Measurements from ENCODE around the gene KRTAP10-2. TPM values are rescaled to one million over a fixed set of nuclear protein-coding genes. Genes with fewer than 3 reads are reported as not detected.

Gene KRTAP10-2
- total and polyA plus RNA-seq, 2 donors (not counting 1 experiment from before 2014, with no cell fraction given) = not detected

- no peak for TF ChIP-seq CTCF (conservative IDR thresholded peaks at IDR 0.05 in 1 of 2, IDR thresholded peaks at IDR 0.05 in 1 of 2; ENCODE audit: low read depth in 1 of 2, low read length in 2 of 2)
- TF ChIP-seq EZH2 (IDR thresholded peaks at IDR 0.05; ENCODE audit: low read length, missing control alignments) = no peak
- no peak for DNase-seq (ENCODE audit: low read depth in 2 of 2)
Observed at GRCh38 chr21:44509539-44509938, 41.8 kb downstream of the KRTAP10-2 start.

GRCh38 chr21:44508711-44509445 lies 42.4 kb downstream of the KRTAP10-2 start:
- no peaks in the 10 kb centered on the region for H3K79me2 ChIP-seq (ENCODE audit: control insufficient read depth, insufficient read depth, low read length)
- no peaks in the 10 kb centered on the region for H3K27me3 ChIP-seq (ENCODE audit: control insufficient read depth, insufficient read depth, low read length)
- DNase-seq (ENCODE audit: low read depth in 2 of 2) = no peak
- no peaks in the 10 kb centered on the region for H3K4me1 ChIP-seq (ENCODE audit: control insufficient read depth, extremely low read depth, insufficient read depth, low read length)
- H3K27ac ChIP-seq (ENCODE audit: insufficient read depth, low read length) = no peak overlapping the region
- H2AFZ ChIP-seq (ENCODE audit: low read length) = no peak overlapping the region
- TF ChIP-seq CTCF (conservative IDR thresholded peaks at IDR 0.05 in 1 of 2, IDR thresholded peaks at IDR 0.05 in 1 of 2; ENCODE audit: low read depth in 1 of 2, low read length in 2 of 2) = no peak
- H4K20me1 ChIP-seq (ENCODE audit: control insufficient read depth, extremely low read depth, insufficient read depth, low read length) = no peaks in the 10 kb centered on the region
- no peak overlapping the region for H3K4me2 ChIP-seq (ENCODE audit: extremely low read depth, insufficient read depth, low read length)
- no peak overlapping the region for H3K4me3 ChIP-seq (replicated peaks in 1 of 4; ENCODE audit: control extremely low read depth in 1 of 4, insufficient read depth in 1 of 4, low read depth in 3 of 4, low read length in 4 of 4)
- H3K9ac ChIP-seq (ENCODE audit: insufficient read depth, low read length) = no peak overlapping the region
- no peaks in the 10 kb centered on the region for H3K36me3 ChIP-seq (ENCODE audit: control insufficient read depth, insufficient read depth, low read length)
- no peaks in the 10 kb centered on the region for H3K9me3 ChIP-seq (ENCODE audit: control insufficient read depth, insufficient read depth, low read depth, low read length)

More at GRCh38 chr21:44509539-44509938, 41.8 kb downstream of the KRTAP10-2 start:
- no peak overlapping the region for H3K27ac ChIP-seq (ENCODE audit: insufficient read depth, low read length)
- H2AFZ ChIP-seq (ENCODE audit: low read length) = no peak overlapping the region
- no peaks in the 10 kb centered on the region for H3K79me2 ChIP-seq (ENCODE audit: control insufficient read depth, insufficient read depth, low read length)
- no peaks in the 10 kb centered on the region for H3K9me3 ChIP-seq (ENCODE audit: control insufficient read depth, insufficient read depth, low read depth, low read length)
- H4K20me1 ChIP-seq (ENCODE audit: control insufficient read depth, extremely low read depth, insufficient read depth, low read length) = no peaks in the 10 kb centered on the region
- no peaks in the 10 kb centered on the region for H3K27me3 ChIP-seq (ENCODE audit: control insufficient read depth, insufficient read depth, low read length)
- H3K36me3 ChIP-seq (ENCODE audit: control insufficient read depth, insufficient read depth, low read length) = no peaks in the 10 kb centered on the region
- H3K4me1 ChIP-seq (ENCODE audit: control insufficient read depth, extremely low read depth, insufficient read depth, low read length) = no peaks in the 10 kb centered on the region
- H3K9ac ChIP-seq (ENCODE audit: insufficient read depth, low read length) = no peak overlapping the region
- H3K4me3 ChIP-seq (replicated peaks in 1 of 4; ENCODE audit: control extremely low read depth in 1 of 4, insufficient read depth in 1 of 4, low read depth in 3 of 4, low read length in 4 of 4) = no peak overlapping the region
- no peak overlapping the region for H3K4me2 ChIP-seq (ENCODE audit: extremely low read depth, insufficient read depth, low read length)

GRCh38 chr21:44508426-44508710 lies 42.9 kb downstream of the KRTAP10-2 start:
- no peaks in the 10 kb centered on the region for H3K36me3 ChIP-seq (ENCODE audit: control insufficient read depth, insufficient read depth, low read length)
- H3K4me1 ChIP-seq (ENCODE audit: control insufficient read depth, extremely low read depth, insufficient read depth, low read length) = no peaks in the 10 kb centered on the region
- no peak overlapping the region for H2AFZ ChIP-seq (ENCODE audit: low read length)
- H3K4me2 ChIP-seq (ENCODE audit: extremely low read depth, insufficient read depth, low read length) = no peak overlapping the region
- no peak overlapping the region for H3K27ac ChIP-seq (ENCODE audit: insufficient read depth, low read length)
- no peaks in the 10 kb centered on the region for H3K79me2 ChIP-seq (ENCODE audit: control insufficient read depth, insufficient read depth, low read length)
- H3K4me3 ChIP-seq (replicated peaks in 1 of 4; ENCODE audit: control extremely low read depth in 1 of 4, insufficient read depth in 1 of 4, low read depth in 3 of 4, low read length in 4 of 4) = no peak overlapping the region
- H3K9me3 ChIP-seq (ENCODE audit: control insufficient read depth, insufficient read depth, low read depth, low read length) = no peaks in the 10 kb centered on the region
- TF ChIP-seq CTCF (conservative IDR thresholded peaks at IDR 0.05 in 1 of 2, IDR thresholded peaks at IDR 0.05 in 1 of 2; ENCODE audit: low read depth in 1 of 2, low read length in 2 of 2) = no peak
- TF ChIP-seq EZH2 (IDR thresholded peaks at IDR 0.05; ENCODE audit: low read length, missing control alignments) = no peak
- H3K27me3 ChIP-seq (ENCODE audit: control insufficient read depth, insufficient read depth, low read length) = no peaks in the 10 kb centered on the region
- H4K20me1 ChIP-seq (ENCODE audit: control insufficient read depth, extremely low read depth, insufficient read depth, low read length) = no peaks in the 10 kb centered on the region
- no peak overlapping the region for H3K9ac ChIP-seq (ENCODE audit: insufficient read depth, low read length)
- DNase-seq (ENCODE audit: low read depth in 2 of 2) = no peak

Data from fibroblast of lung (primary cell).